Muscle of leg (tissue), 11 donors: ENCODE measurements around the gene TMEM132D. TPM values are rescaled to one million over a fixed set of nuclear protein-coding genes. Genes with fewer than 3 reads are reported as not detected.

Source experiments
- DNase-seq: peaks from one replicate; pipeline ENCODE4 v3.0.0; 2013
- H3K27ac ChIP-seq: one replicate; pipeline ENCODE4 v1.5.1; 2013; ENCODE audit warnings: mild to moderate bottlenecking, low read length, control low read depth
- H3K27me3 ChIP-seq: one replicate; pipeline ENCODE4 v1.6.1; 2013; ENCODE audit warnings: low read length; ENCODE audit not compliant: control insufficient read depth, insufficient read depth
- H3K36me3 ChIP-seq: one replicate; pipeline ENCODE4 v1.6.1; 2013; ENCODE audit warnings: low read length; ENCODE audit not compliant: control insufficient read depth, insufficient read depth
- H3K4me1 ChIP-seq: one replicate; pipeline ENCODE4 v1.6.1; 2013; ENCODE audit warnings: low read length; ENCODE audit not compliant: control insufficient read depth, insufficient read depth
- H3K4me3 ChIP-seq: one replicate; pipeline ENCODE4 v1.5.1; 2013; ENCODE audit warnings: low read length, control low read depth
- H3K9me3 ChIP-seq: replicated peaks from 2 replicates; pipeline ENCODE4 v1.6.1; 2013; ENCODE audit warnings: low read depth, low read length; ENCODE audit not compliant: control insufficient read depth
- WGBS: methylation state at CpG from one replicate; pipeline ENCODE4 v1.1.5; 2013; ENCODE audit warnings: missing lambda C conversion rate; ENCODE audit not compliant: insufficient coverage; 5-methylcytosine and 5-hydroxymethylcytosine counted together
- polyA plus RNA-seq, 8 donors: library from polyadenylated mRNA; unstranded; fragments of 120-200 nt; gene quantifications; one replicate each; pipeline versions ENCODE4 v1.2.1 to v1.2.3, GENCODE V29; 2013; ENCODE audit warnings: inconsistent platforms in 1 of 8, low replicate concordance in 1 of 8; ENCODE audit not compliant: insufficient read length in 8 of 8, insufficient read depth in 1 of 8
- total RNA-seq: library from RNA; stranded (reverse); fragments of 120-200 nt; gene quantifications from one replicate; pipeline ENCODE4 v1.2.4, GENCODE V29; 2013

Gene TMEM132D
- total and polyA plus RNA-seq, 9 donors: 0.44 to 2.0 (median 0.85) TPM

GRCh38 chr12:129371268-129371667 is 532.6 kb downstream of the TMEM132D start:
- Histone ChIP-seq H3K27me3 (no peaks in the 10 kb centered on the region), H3K4me1 (no peaks in the 10 kb centered on the region), H3K27ac (no peak overlapping the region), H3K4me3 (no peak overlapping the region), H3K9me3 (peaks cover 4% of the 10 kb centered on the region), H3K36me3 (no peaks in the 10 kb centered on the region)
- WGBS: 67% methylated on average over 4 of the region's 4 CpGs
- no peak for DNase-seq

GRCh38 chr12:129366656-129367055 is 537.2 kb downstream of the TMEM132D start:
- H3K27me3 ChIP-seq: no peaks in the 10 kb centered on the region
- H3K36me3 ChIP-seq: no peaks in the 10 kb centered on the region
- no peak overlapping the region for H3K4me3 ChIP-seq
- H3K4me1 ChIP-seq: no peaks in the 10 kb centered on the region
- 86% methylated on average over 8 of the region's 9 CpGs for WGBS
- peaks cover 4% of the 10 kb centered on the region for H3K9me3 ChIP-seq
- no peak for DNase-seq
- H3K27ac ChIP-seq: no peak overlapping the region

DNA sequence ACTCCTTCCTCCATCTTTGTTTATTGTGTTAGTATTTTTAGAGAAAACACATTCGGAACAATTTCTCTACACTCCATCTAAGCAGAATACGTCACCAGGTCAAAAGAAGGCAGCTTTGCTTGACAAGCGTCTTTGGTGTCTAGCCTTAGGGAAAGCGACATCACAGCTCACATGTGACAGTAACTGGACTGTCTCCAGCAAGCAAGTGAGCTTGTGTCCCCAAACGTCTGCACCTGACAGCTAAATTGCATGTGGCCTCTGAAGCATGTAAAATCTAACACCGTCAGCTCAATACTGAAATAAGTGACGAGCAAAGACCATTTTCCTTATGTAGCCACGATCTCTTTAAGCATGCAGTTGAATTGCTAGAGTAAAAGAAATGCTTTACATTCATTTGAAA is 540.8 kb downstream of the TMEM132D start:
- Histone ChIP-seq H3K27me3 (no peaks in the 10 kb centered on the region), H3K27ac (no peak overlapping the region), H3K4me1 (no peaks in the 10 kb centered on the region), H3K36me3 (no peaks in the 10 kb centered on the region), H3K4me3 (no peak overlapping the region), H3K9me3 (peaks cover 4% of the 10 kb centered on the region)
- WGBS: 69% methylated on average over 4 of the region's 8 CpGs
- DNase-seq: peak; percentile 4

DNA sequence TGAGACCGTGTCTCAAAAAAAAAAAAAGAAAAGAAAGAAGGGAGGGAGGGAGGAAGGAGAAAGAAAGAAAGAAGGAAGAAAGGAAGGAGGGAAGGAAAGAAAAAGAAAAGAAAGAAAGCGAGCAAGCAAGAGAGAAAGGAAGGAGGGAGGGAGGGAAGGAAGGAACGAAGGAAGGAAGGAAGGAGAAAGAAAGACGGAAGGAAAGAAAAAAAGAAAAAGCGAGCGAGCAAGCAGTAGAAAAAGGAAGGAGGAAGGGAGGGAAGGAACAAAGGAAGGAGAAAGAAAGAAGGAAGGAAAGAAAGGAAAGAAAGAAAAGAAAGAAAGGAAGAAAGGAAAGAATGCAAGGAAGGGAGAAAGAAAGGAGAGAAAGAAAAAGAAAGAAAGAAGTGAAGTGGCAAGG is 546.6 kb downstream of the TMEM132D start:
- Histone ChIP-seq H3K27me3 (no peaks in the 10 kb centered on the region), H3K36me3 (no peaks in the 10 kb centered on the region), H3K9me3 (no peaks in the 10 kb centered on the region), H3K4me3 (no peak overlapping the region), H3K27ac (no peak overlapping the region), H3K4me1 (no peaks in the 10 kb centered on the region)
- 89% methylated on average over 6 of the region's 6 CpGs for WGBS
- DNase-seq: no peak

GRCh38 chr12:129351481-129351880 is 552.3 kb downstream of the TMEM132D start:
- Histone ChIP-seq H3K27me3 (no peaks in the 10 kb centered on the region), H3K27ac (no peak overlapping the region), H3K4me1 (no peaks in the 10 kb centered on the region), H3K4me3 (no peak overlapping the region), H3K9me3 (no peaks in the 10 kb centered on the region), H3K36me3 (no peaks in the 10 kb centered on the region)
- WGBS: 98% methylated on average over 4 of the region's 6 CpGs
- no peak for DNase-seq

DNA sequence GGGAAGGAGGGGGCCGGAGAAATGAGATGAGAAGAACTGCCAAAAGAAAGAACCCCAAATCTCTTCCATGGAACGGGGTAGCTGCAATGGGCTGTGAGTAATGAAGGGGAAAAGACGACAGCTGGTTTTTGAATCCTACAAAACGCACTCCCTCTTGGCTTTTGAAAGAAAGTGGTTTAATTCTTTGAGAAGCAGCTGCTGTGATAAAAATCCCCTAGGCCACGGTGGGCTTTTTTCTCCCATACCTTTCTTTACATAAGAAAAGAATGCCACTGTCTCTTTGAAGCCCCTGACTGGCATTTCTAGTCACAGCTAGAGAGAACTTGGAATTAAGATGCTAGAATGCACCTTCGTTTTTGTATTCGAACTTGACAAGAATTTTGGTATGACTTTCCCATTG is 564.5 kb downstream of the TMEM132D start:
- Histone ChIP-seq H3K4me3 (no peak overlapping the region), H3K36me3 (no peaks in the 10 kb centered on the region), H3K27ac (no peak overlapping the region), H3K27me3 (no peaks in the 10 kb centered on the region), H3K4me1 (no peaks in the 10 kb centered on the region), H3K9me3 (no peaks in the 10 kb centered on the region)
- DNase-seq: no peak
- 33% methylated on average over 3 of the region's 7 CpGs for WGBS

DNA sequence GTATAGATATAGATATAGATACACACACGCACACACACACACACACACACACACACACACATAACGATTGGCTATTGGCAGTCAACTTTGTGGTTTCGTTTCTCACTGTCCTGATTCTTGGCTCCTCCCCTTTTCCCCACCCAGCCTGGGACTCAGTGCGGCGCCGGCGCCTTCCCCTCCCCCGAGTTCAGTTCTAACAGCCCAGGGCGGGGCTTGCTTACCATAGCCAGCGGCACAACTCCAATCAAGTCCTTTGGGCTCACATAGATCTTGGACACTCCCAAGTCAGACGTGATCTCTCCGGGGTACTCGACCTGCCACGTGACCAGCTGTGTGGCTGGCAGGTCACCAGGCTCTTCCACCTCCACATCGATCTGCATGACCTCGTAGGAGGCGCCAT is 566.4 kb downstream of the TMEM132D start:
- H3K27me3 ChIP-seq: no peaks in the 10 kb centered on the region
- 87% methylated on average over 16 of the region's 17 CpGs for WGBS
- no peaks in the 10 kb centered on the region for H3K36me3 ChIP-seq
- no peaks in the 10 kb centered on the region for H3K4me1 ChIP-seq
- peaks cover 3% of the 10 kb centered on the region for H3K9me3 ChIP-seq
- DNase-seq: no peak
- H3K27ac ChIP-seq: no peak overlapping the region
- H3K4me3 ChIP-seq: no peak overlapping the region

DNA sequence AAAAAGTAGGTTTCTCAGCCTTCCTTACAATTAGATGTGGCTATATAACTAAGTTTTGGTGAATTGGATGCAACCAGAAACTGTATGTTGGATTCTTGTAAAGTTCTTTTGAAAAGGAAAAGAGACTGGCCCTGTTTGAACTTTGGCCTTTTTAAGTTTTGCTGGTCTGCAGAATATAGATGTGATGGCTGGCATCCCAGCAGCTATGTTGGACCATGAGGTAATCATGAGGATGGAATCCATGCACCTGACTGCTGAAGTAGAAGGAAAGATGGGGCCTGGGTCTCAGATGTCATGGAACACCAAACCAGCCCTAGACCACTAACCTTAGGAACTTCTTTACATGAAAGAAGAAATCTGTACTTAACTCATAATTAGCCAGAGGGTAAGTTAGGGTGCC is 568.1 kb downstream of the TMEM132D start:
- H3K27ac ChIP-seq: no peak overlapping the region
- H3K27me3 ChIP-seq: no peaks in the 10 kb centered on the region
- H3K4me1 ChIP-seq: no peaks in the 10 kb centered on the region
- H3K4me3 ChIP-seq: no peak overlapping the region
- peaks cover 3% of the 10 kb centered on the region for H3K9me3 ChIP-seq
- no peak for DNase-seq
- no peaks in the 10 kb centered on the region for H3K36me3 ChIP-seq

- no CpG with 5 or more reads among the region's 2 CpGs for WGBS
- H3K36me3 ChIP-seq: no peaks in the 10 kb centered on the region
Observed at GRCh38 chr12:129332286-129332685, 571.5 kb downstream of the TMEM132D start.

GRCh38 chr12:129331356-129332085 is 572.3 kb downstream of the TMEM132D start:
- no peak for DNase-seq
- Histone ChIP-seq H3K36me3 (no peaks in the 10 kb centered on the region), H3K27ac (no peak overlapping the region), H3K4me3 (no peak overlapping the region), H3K9me3 (peaks cover 3% of the 10 kb centered on the region), H3K4me1 (no peaks in the 10 kb centered on the region), H3K27me3 (no peaks in the 10 kb centered on the region)
- WGBS: 67% methylated on average over 1 of the region's 7 CpGs

More at GRCh38 chr12:129332286-129332685, 571.5 kb downstream of the TMEM132D start:
- H3K27me3 ChIP-seq: no peaks in the 10 kb centered on the region
- no peaks in the 10 kb centered on the region for H3K4me1 ChIP-seq
- H3K27ac ChIP-seq: no peak overlapping the region
- H3K9me3 ChIP-seq: peaks cover 3% of the 10 kb centered on the region
- no peak for DNase-seq
- no peak overlapping the region for H3K4me3 ChIP-seq

DNA sequence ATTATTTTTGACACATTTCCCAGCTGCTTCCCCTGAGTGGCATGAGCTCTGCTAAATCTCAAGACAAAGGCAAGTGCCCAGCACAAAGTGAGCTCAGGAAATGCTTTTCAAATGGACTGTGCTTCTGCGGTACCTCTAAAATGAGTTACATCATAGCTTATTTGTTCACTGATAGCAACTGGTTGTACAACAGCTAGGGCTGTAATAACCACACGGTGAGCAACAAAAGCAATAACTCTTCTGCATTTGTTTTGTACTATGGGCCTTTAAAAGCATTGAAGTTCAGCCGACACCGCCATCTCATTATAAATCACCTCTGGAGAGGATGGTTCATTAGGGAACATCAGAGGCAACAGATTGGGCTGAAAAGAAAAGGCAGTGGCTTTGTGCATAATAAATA is 575.6 kb downstream of the TMEM132D start:
- 17% methylated on average over 1 of the region's 4 CpGs for WGBS
- no peaks in the 10 kb centered on the region for H3K4me1 ChIP-seq

More for the DNA sequence above, 575.6 kb downstream of the TMEM132D start:
- no peaks in the 10 kb centered on the region for H3K27me3 ChIP-seq
- H3K4me3 ChIP-seq: no peak overlapping the region
- H3K36me3 ChIP-seq: no peaks in the 10 kb centered on the region
- no peak overlapping the region for H3K27ac ChIP-seq
- no peaks in the 10 kb centered on the region for H3K9me3 ChIP-seq
- no peak for DNase-seq
